SK-N-SH treated with all-trans-retinoic acid at 6 μM for 48 hours (cell line): ENCODE data around the gene RNPS1.

Experiments used
- ATAC-seq: fragments of 200-7000 bp; cut with Tn5 transposase; 3 replicates; pipeline ENCODE4 v1.9.1; 2020; ENCODE audit warnings: mild to moderate bottlenecking, moderate library complexity
- ARNTL ChIP-seq: fragments of 450-650 bp; formaldehyde crosslinking; IDR thresholded peaks from 2 replicates; pipeline ENCODE4 v1.5.0; 2020; ENCODE audit warnings: low read depth, mild to moderate bottlenecking, moderate library complexity, borderline replicate concordance
- BACH2 ChIP-seq: fragments of 250-450 bp; sonication (Bioruptor Pico); IDR thresholded peaks from 2 replicates; pipeline ENCODE4 v1.9.0; 2021; ENCODE audit warnings: mild to moderate bottlenecking, borderline replicate concordance
- CSDC2 ChIP-seq: fragments of 250-450 bp; sonication (Bioruptor Pico); IDR thresholded peaks from 2 replicates; pipeline ENCODE4 v1.5.0; 2020; ENCODE audit warnings: mild to moderate bottlenecking, moderate library complexity
- CSRNP3 ChIP-seq: fragments of 250-450 bp; sonication (Bioruptor Pico); IDR thresholded peaks from 2 replicates; pipeline ENCODE4 v1.5.1; 2021; ENCODE audit warnings: mild to moderate bottlenecking, moderate library complexity
- GLIS3 ChIP-seq: fragments of 250-450 bp; sonication (Bioruptor Pico); IDR thresholded peaks from 2 replicates; pipeline ENCODE4 v1.5.0; 2020; ENCODE audit warnings: mild to moderate bottlenecking, moderate library complexity
- OSR1 ChIP-seq: fragments of 250-450 bp; sonication (Bioruptor Pico); IDR thresholded peaks from 2 replicates; pipeline ENCODE4 v1.8.0; 2022; ENCODE audit warnings: moderate library complexity, mild to moderate bottlenecking, inconsistent platforms
- PATZ1 ChIP-seq: fragments of 250-450 bp; sonication (Bioruptor Pico); IDR thresholded peaks from 2 replicates; pipeline ENCODE4 v1.8.0; 2020; ENCODE audit warnings: mild to moderate bottlenecking, moderate library complexity, borderline replicate concordance
- POU6F1 ChIP-seq: fragments of 250-450 bp; sonication (Bioruptor Pico); IDR thresholded peaks from 2 replicates; pipeline ENCODE4 v1.8.0; 2021; ENCODE audit warnings: low read depth, mild to moderate bottlenecking, moderate library complexity, borderline replicate concordance
- PPARA ChIP-seq: fragments of 250-450 bp; sonication (Bioruptor Pico); IDR thresholded peaks from 2 replicates; pipeline ENCODE4 v1.5.0; 2020; ENCODE audit warnings: mild to moderate bottlenecking, borderline replicate concordance
- RARB ChIP-seq: fragments of 250-450 bp; sonication (Bioruptor Pico); IDR thresholded peaks from 2 replicates; pipeline ENCODE4 v1.8.0; 2021; ENCODE audit warnings: mild to moderate bottlenecking, moderate library complexity
- SNAI2 ChIP-seq: fragments of 250-450 bp; sonication (Bioruptor Pico); IDR thresholded peaks from 2 replicates; pipeline ENCODE4 v1.5.0; 2020; ENCODE audit warnings: mild to moderate bottlenecking, moderate library complexity
- TOX ChIP-seq: fragments of 250-450 bp; sonication (Bioruptor Pico); IDR thresholded peaks from 2 replicates; pipeline ENCODE4 v1.8.0; 2021; ENCODE audit warnings: mild to moderate bottlenecking, moderate library complexity, borderline replicate concordance
- TSHZ2 ChIP-seq: fragments of 250-450 bp; sonication (Bioruptor Pico); IDR thresholded peaks from 2 replicates; pipeline ENCODE4 v1.5.0; 2020; ENCODE audit warnings: mild to moderate bottlenecking, moderate library complexity
- ZC3H10 ChIP-seq: fragments of 250-450 bp; sonication (Bioruptor Pico); IDR thresholded peaks from 2 replicates; pipeline ENCODE4 v1.5.1; 2021; ENCODE audit warnings: mild to moderate bottlenecking, moderate library complexity
- ZFP3 ChIP-seq: fragments of 250-450 bp; sonication (Bioruptor Pico); IDR thresholded peaks from 2 replicates; pipeline ENCODE4 v1.5.0; 2020; ENCODE audit warnings: mild to moderate bottlenecking, moderate library complexity
- ZFP30 ChIP-seq: fragments of 450-650 bp; formaldehyde crosslinking; IDR thresholded peaks from 2 replicates; pipeline ENCODE4 v1.5.0; 2022; ENCODE audit warnings: mild to moderate bottlenecking, moderate library complexity
- ZNF70 ChIP-seq: fragments of 450-650 bp; formaldehyde crosslinking; IDR thresholded peaks from 2 replicates; pipeline ENCODE4 v1.5.0; 2020; ENCODE audit warnings: mild to moderate bottlenecking, moderate library complexity
- ZNF8 ChIP-seq: fragments of 450-650 bp; formaldehyde crosslinking; IDR thresholded peaks from 2 replicates; pipeline ENCODE4 v1.5.0; 2020; ENCODE audit warnings: mild to moderate bottlenecking, moderate library complexity

Gene RNPS1

DNA sequence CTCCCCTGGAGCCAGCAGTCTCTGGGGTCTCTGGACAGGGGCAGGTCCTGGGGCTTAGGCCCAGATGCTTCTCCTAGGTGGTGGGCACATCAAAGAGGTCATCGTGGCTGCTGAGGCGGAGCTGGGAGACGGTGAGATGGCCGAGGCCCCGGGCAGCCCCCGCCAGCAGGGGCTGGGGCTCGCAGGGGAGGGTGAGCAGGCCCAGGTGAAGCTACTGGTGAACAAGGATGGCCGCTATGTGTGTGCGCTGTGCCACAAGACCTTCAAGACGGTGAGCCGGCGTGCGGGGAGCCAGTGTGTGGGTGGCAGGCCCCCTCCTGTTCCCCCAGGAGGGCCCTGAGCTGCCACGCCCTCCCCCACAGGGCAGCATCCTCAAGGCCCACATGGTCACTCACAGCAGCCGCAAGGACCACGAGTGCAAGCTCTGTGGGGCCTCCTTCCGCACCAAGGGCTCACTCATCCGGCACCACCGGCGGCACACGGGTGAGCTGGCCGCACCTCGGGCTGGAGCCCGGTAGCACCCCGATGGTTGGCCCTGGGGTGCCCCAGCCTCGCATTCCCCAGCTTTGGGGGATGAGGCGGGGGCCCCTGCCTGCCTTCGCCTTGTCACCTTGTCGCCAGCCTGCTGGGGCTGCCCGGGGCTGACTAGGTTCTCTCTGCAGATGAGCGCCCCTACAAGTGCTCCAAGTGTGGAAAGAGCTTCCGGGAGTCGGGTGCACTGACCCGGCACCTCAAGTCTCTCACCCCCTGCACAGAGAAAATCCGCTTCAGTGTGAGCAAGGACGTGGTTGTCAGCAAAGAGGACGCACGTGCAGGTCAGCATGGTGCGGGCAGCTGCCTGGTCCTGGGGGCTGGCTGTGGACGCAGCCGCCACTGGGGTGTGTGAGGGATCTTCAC is 35.6 kb downstream of the RNPS1 start (continued):
- TF ChIP-seq TSHZ2 (CRISPR knock-in tag) (no peak), ZC3H10 (no peak), ZNF8 (CRISPR knock-in tag) (no peak), TOX (CRISPR knock-in tag) (no peak), SNAI2 (CRISPR knock-in tag) (no peak), ZFP3 (CRISPR knock-in tag) (no peak), BACH2 (CRISPR knock-in tag) (no peak)
- TF ChIP-seq, all 23 proteins: peak for 0

DNA sequence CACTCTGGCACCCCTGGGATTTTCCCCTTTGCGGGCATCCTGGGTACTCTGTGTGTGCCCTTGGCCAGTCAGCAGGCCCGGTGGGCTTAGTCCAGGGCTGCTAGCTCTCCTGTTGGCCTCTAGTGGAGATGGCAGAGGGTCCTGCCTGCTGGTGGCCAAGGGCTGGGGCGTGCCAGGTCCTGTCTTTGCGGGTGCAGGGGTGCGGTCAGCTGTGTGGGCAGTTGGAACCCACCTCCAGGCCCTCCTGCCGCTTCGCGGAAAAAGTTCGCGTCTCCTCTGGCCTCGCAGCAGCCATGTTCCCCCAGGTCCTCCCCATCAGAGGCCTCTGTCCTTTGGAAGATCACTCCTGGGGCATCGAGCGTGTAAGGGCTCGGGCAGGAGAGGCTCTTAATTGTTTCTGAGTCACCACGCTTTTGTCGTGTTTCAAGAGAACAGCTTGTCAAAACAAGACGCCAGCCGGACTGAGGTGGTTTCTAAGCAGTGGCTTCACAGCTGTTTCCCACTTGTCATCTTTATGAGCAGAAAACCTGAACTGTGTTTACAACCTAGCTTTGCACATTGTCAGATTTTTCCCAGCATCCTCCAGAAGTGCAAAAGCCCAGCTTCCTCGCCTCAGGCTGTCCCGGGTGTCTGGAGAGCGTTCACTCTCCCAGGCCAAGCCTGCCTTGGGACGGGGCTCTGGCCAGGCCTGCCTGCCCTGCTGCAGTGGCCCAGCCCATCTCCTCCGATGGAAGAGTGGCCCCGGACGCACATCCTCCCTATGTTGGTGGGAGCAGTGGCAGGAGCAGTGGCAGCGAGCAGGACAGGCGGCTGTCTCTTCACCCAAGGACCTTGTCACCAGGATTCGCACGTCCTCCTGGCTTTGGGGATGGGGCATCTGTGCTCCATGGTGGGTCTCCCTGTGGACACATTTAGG is 36.7 kb downstream of the RNPS1 start:
- ATAC-seq = no peak
- TF ChIP-seq PPARA (CRISPR knock-in tag) = no peak
- TF ChIP-seq ZC3H10 = no peak
- no peak for TF ChIP-seq ZNF70 (CRISPR knock-in tag)

GRCh38 chr16:2230376-2230775 is 37.5 kb downstream of the RNPS1 start:
- no peak for TF ChIP-seq ZFP30
- no peak for TF ChIP-seq TOX (CRISPR knock-in tag)
- TF ChIP-seq SNAI2 (CRISPR knock-in tag) = no peak
- TF ChIP-seq, all 23 proteins: peak for 0
- no peak for ATAC-seq

DNA sequence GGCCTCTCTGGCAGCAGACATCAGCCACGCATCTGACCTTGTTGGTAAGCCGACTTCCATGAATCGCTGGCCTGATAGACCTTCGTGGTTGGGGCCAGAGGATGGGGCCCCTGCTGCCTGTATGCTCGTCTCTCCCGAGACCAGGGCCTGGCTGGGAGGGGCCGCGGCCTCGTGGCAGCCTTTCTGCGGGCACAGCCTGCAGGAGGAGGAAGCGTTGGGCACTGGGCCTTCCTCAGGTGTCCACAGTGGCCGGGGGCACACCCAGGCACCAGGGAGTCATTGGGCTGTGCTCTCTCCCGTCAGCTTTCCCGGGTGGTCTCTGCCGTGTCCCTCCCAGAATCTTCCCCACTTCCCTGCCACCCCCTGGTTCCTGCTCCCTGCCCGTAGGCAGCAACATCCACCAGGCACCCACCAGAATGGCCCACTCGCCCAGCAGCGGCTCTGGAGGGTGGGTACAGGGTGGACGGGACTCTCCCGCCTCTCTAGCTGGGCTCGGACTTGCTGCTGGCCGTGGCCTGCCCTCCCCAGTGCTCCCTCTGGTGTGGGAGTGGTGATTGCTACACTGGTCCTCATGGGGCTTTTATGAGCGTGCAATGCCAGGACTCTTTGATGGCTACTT is 38.2 kb downstream of the RNPS1 start:
- TF ChIP-seq SNAI2 (CRISPR knock-in tag) (no peak), CSDC2 (no peak), ZC3H10 (no peak), CSRNP3 (CRISPR knock-in tag) (no peak), TOX (CRISPR knock-in tag) (no peak), OSR1 (no peak)
- TF ChIP-seq, all 23 proteins: peak for 0
- no peak for ATAC-seq

GRCh38 chr16:2229091-2229490 is 38.8 kb downstream of the RNPS1 start:
- no peak for ATAC-seq
- TF ChIP-seq RARB (CRISPR knock-in tag) (no peak), ZNF70 (CRISPR knock-in tag) (no peak), ARNTL (CRISPR knock-in tag) (no peak), GLIS3 (CRISPR knock-in tag) (no peak), POU6F1 (CRISPR knock-in tag) (no peak), PATZ1 (CRISPR knock-in tag) (no peak), CSDC2 (no peak)
